ENCODE measurements around the gene MEIS2.

MEIS2 gene

DNA sequence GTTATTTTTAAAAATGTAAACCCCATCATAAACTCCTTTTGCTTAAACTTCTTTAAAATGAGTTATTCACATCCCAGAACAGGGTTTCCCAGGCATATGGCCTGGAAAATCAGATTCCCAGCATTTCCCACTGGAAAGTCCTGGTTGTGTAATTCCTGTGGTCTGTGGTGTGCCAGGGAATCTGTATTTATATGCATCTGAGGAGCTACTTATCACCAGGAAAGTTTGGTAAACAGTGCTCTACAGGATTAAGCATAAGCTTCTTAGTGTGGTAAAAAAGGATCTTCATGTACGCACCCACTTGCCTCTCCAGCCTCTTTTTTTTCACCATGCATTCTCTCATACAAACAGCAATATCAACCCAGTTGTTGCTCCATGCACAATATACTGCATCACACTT lies 28.2 kb downstream of the MEIS2 start:
- DNase-seq: no peak

GRCh38 chr15:37071134-37071533 lies 29.2 kb downstream of the MEIS2 start:
- DNase-seq: no peak

DNA sequence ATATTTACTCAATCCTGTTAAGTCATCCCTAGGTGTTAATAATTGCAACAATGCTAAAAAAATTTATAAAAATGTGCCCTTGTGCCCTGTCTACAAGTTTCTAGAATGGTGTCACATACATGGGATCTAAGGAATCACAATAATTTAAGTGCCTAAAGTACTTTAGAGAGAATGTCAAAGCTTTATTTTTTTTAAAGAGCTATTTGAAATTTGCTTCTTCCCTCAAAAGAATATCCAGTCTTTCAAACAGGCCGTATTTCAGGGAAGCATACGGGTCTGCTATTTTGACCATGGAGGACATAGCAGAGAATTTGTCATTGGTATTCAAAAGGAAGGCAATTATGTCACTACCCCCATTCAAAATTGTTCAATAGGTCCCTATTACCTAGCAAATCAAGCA lies 29.7 kb downstream of the MEIS2 start:
- DNase-seq: no peak

- no peak for DNase-seq
These were observed 38.4 kb downstream of the MEIS2 start for GRCh38 chr15:37061996-37062395.

GRCh38 chr15:37059086-37059485 lies 41.3 kb downstream of the MEIS2 start:
- no peak for DNase-seq

- DNase-seq: no peak
These were observed 41.9 kb downstream of the MEIS2 start for GRCh38 chr15:37058316-37058985.

DNA sequence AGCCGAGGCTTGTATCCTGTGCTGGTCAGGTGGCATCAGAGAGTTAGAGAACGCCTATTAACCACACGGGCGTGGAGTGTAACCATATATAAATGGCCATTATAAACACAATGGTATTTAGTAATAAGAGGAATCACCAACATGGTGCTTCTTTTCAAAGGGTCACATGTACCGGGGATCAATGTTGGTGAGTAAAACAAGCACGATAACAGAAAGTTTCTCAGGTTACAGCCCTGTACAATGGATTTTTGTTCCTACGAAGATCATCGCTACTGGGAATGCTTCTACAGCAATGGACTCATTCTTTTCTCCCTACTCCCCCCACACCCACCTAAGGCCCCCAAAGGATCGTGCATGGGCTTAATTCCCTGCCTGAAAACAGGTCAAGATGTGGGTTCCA lies 42.5 kb downstream of the MEIS2 start:
- no peak for DNase-seq

DNA sequence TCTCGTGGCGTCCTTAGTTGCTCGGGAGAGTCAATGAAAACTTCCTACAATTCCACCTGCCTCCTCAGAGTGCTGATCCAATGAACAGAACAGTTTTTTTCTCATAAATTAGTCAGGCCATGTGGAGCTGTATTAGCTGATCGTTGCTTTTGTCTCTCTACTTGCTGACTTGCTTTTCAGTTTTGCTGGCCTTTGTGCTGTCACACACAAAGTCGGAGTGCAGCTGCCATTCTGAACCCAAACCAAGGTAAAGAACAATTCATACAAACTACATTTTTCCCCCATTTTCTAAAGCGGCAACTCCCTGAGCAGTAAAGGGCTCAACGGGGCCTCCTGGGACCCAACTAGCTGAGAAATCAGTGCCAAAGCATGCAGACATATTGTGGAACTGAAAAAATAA lies 43.1 kb downstream of the MEIS2 start:
- no peak for DNase-seq

DNA sequence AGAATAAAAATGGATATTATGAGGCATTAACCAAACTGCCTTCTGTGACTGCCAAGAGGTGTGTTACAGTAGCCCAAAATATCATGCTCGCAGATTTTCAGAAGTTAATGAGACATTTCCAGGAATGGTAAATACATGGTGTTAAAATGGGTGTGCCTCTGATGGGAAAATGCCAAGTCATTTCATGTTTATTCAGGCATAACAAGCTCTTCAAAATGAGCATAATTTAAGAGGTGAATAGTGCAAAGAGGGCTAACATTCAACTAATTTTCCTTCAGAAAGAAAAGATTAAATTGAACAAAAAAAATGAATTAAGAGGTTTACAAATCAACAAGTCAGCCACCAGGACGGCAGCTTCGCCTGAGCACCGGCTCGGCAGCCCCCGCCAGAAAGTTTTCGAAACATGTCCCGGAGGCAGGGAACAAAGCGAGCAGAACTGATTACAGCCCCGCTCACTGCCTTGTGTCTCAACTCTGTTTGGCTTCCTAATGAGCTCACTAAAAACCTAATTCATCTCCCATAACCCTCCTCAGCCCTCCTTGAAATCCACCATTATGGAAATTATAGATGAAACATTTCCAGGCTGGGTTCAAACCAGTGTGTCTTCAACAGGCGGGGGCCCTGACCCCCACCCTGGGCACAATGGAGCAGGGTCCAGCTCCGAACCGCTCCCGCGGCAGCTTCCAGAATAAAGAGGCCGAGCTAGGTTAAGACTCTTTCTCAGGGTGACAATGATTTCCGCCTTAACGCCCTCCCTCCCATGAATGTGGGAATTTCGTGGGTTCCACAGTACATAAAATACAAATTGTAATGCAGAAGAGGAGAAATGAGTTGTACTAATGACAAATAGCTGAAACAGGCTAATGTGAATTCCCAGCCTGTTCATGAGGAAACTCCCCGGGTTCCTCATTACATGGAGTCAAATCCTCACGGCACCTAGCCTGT lies 43.9 kb downstream of the MEIS2 start:
- no peak for DNase-seq

DNA sequence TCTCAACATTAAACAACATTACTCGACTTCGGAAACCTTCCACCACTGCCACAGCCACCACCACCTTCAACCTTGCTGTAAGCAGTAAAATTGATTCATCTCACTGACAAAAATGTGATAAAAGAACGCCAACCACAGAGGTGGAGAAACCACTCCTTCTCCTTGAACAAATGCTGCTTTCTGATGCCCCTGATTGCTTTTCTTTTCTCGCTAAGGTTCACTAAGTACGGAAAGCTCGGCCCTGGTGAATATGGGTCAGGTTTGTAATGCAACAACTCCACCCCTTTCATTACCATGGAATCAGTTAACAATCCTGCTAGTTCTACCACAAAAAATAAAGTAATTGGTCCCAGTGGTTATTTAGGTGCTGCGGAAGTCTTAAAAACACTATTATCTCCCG lies 44.9 kb downstream of the MEIS2 start:
- no peak for DNase-seq

- no peak for DNase-seq
These were observed 46.0 kb downstream of the MEIS2 start for GRCh38 chr15:37054336-37054735.

DNA sequence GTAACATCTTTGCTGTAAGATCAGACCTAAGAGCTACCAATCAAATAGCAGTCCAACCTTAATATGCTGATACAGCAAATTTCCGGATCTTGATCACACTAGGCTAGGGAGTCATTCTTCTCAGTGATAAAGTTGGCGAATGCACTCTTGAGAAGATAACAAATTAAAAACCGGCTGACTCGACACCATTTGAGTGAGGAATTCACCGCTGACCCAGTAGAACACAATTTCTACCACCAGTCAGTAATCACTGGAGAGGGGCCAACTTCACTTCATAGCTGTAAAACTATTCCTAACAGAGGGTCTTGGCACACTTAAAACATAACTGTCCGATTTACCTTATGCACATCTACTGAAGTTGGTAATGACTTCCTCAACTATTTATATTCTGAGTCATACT lies 47.2 kb downstream of the MEIS2 start:
- DNase-seq: no peak

DNA sequence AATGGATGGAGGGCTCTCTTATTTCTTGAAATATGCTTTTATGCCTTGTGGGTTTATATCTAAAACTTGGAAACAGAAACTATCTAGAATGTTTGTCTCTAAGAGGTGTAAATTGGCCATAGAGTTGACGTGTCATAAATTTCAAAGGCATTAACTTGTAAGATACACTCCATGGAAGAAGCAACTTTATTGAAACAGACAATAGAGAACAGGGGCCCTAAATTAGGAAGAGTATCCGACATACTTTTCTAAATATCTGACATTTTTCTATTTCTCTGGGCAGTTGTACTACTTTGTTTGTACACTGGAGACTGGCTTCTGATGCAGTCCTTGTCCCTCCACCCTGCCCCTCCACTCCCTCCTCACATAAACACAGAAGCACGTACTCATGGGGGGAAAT lies 50.0 kb downstream of the MEIS2 start:
- DNase-seq: no peak

DNA sequence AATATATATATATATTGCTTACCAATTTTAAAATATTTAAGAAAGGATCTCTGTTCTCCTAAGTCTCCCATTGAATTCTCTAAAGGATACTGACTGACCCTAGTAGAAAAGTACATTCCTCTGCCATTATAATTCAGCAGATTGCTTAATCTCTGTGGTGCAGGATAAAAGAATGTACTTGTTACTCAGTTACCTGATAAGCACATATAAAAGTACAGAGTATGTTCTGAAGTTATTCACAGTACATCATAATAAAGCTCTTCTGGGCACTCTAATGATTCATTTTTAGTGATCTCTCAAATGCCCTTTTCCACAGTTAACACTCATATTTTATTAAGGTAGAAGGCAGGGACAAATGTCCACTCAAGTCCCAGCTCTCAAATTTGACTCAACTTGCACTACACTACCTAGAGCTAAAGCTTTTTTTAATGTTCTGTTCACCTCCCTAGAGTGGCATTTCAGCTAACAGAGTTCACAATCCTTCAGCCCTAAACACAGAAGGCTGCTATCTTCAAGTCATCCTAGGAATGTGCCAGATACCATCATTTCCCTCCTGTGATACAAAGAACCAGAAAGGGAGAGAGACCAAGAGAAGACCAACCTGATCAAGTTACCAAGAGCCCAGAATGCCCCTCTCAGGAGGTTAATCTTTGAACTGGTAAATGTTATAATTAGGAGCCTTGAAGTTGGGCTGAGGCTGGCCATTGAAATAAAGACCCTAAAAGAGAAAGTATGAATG lies 53.3 kb downstream of the MEIS2 start:
- DNase-seq: no peak

- peak; percentile 60 for DNase-seq
These were observed 54.2 kb downstream of the MEIS2 start for GRCh38 chr15:37045859-37046740.

DNA sequence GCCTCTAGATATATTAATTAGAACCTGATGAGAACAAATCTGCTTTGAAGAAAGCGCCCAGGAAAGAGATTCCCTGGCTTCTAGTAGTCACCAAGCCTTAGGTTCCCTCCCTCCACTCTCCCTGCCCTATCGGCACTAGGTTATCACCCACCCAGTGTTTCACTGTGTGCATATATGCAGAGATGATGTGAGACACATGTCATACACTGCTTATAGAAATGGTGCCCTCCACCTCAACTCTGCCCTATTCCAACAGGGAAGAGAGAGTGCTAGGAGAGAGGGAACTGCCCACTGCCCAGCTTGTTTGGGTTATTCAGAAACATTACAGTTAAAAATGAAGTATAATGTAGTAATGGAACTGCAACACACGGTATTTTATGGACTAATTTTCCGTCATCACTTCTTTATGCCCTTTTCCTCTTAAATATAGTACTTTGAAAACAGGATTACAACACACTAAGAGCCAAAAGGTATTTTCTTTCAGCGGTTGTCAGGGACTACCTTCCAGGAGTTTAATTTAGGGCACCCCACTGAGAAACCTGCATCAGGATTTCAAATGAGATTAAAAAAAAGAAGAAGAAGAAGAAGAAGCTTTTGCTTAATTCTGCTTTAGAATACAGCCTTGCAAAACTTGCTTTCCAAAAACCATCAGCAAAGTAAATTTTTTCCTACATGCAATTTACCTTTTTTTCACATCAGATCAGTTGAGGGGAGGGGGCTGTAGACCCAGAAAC lies 55.3 kb downstream of the MEIS2 start:
- no peak for DNase-seq

DNA sequence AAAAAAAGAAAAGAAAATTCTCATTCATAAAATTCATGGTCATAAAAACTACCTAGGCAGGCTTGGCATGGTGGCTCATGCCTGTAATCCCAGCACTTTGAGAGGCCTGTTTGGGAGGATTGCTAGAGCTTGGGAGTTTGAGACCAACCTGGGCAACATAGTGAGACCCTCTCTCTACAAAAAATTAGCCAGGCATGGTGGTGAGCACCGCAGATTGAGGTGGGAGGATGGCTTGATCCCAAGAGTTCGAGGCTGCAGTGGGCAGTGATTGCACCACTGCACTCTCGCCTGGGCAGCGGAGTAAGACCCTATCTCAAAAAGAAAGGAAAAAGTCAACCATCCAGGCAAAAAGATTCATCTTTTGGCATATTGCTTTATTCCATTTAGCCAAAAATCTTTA lies 58.5 kb downstream of the MEIS2 start:
- no peak for DNase-seq

- no peak for DNase-seq
These were observed 59.3 kb downstream of the MEIS2 start for GRCh38 chr15:37041042-37041441.

DNA sequence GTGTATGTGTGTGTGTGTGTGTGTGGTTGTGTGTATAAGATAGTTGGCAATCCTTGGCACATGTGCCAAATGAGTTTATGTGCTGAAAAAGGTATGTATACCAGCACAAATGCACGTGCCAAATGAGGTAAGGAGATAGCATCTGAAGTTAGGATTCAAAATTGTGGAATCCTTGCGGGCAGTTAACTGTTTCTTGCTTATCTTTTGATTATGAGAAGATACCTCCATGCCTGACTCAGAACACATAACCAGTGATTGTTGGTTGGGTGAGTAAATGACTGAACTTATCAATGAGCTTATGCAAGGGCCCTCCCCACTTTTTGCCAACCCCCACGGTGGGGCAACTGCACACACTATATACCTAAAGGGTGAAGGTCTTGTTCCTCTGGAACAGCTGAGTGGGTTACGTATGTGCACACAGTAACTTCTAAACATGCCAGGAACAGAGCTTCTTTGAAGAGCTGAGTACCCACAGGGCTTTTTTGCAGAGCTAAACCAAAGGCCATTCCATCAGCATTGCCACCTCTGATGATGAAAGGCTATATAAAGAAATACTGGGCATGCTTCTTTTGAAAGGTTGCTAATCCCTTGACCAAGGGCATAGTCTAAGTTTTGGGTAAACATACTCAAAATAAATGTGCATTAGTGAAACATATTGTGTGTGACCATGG lies 60.1 kb downstream of the MEIS2 start:
- no peak for DNase-seq

DNA sequence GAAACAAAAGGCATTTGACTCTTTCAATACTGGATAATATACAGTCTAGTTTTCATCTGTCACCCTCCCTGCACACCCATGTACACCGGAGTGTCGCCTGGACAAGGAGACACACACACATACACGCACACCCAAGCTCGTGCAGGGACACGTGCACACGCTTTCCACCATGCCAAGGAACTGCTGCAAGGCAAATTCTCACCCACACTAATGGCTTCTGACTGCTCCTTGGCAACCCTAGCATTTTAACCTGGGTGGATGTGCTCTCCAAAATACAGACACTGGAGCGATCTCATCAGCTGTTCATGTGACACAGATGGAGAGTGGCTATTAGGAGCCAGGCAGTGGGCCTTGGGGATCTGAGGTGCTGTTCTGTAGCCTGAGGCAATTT lies 61.6 kb downstream of the MEIS2 start:
- no peak for DNase-seq

All from right hindlimb (tissue), 1 donor.